ENCODE data around the gene TGM2. TPM values are rescaled to one million over a fixed set of nuclear protein-coding genes. Genes with fewer than 3 reads are reported as not detected.

TGM2 gene
- total RNA-seq: 6.8 and 10.0 TPM in 2 replicates

DNA sequence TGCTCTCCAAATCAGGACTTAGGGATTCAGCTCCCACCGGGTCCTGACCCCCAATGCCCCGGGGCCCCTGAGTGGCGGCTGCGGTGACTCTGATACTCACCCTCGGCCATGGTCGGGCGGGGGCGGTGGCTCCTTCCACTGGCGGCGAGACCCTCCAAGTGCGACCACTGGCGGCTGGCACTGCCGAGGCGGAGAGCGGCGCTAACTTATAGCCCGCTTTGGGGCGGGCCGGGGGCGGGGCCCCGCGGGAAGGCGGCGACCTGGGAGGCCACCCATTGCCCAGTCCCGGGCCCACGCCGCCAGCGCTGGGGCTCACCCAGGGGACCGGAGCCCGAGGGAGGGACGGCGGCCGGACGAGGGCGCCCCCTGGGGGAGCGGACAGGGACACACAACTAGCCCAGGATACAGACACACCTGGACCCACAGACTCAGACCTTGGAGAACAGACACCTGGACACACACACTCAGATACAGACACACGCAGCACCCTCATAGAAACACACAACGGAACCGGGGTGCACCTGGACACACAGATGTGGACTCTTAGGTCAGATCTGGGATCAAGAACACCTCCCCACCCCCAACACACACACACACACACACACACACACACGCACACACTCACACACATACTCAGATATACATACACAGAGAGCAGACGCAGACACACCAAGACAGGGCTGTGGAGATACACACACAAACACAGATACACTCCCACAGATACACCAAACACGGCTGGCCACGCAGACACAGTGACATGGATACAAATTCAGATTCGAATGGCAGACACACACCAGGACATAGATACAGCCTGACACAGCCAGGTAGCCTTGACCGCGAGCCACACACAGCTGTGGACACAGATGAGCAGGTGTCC lies at the start of gene TGM2:
Gene TGM2 (minus strand): TSS at position 182 of the 877 bp plus-strand sequence. CDS start 72 bp downstream, at position 110.

Other genes starting within 250 kb of the TGM2 start
- gene TTI1, start 131.8 kb downstream of the TGM2 start, total RNA-seq: 11.8 and 18.3 TPM in 2 replicates
- gene RPRD1B, start 131.5 kb downstream of the TGM2 start, total RNA-seq: 9.5 and 16.2 TPM in 2 replicates
- not detected in 2 replicates for gene KIAA1755, start 95.5 kb upstream of the TGM2 start, total RNA-seq
- not detected in 2 replicates for gene BPI, start 138.9 kb upstream of the TGM2 start, total RNA-seq
- gene LBP, start 181.2 kb upstream of the TGM2 start, total RNA-seq: not detected in 2 replicates

Data from airway epithelial cell (primary cell).